Erythroblast (primary cell): ENCODE results near the gene COBLL1.

ENCODE experiments used
- GATA1 ChIP-seq: IDR thresholded peaks from 2 replicates; pipeline ENCODE4 v1.6.1; 2011; ENCODE audit warnings: low read depth, mild to moderate bottlenecking, control low read depth, low read length, moderate library complexity
- POLR2A ChIP-seq: IDR thresholded peaks from 2 replicates; pipeline ENCODE4 v1.6.1; 2011; ENCODE audit warnings: mild to moderate bottlenecking, low read length

- TF ChIP-seq POLR2A = no peak
- TF ChIP-seq GATA1 = no peak
Measured at GRCh38 chr2:164831887-164832286, 9.7 kb downstream of the COBLL1 start.
